Caco-2 (cell line): ENCODE data around the gene GAREM1. TPM values are rescaled to one million over a fixed set of nuclear protein-coding genes. Genes with fewer than 3 reads are reported as not detected.

Source experiments
- BruUV-seq: library from RNA; stranded (reverse); fragments of 400-500 nt; replicated peaks from 2 replicates; lab custom pipeline; 2021; lab: Mats Ljungman, UMichigan
- CTCF ChIA-PET: fragments of 300-600 bp; sonication (Branson Sonifier 250); formaldehyde crosslinking; loops from one replicate; lab custom pipeline; 2022; ENCODE audit warnings: antibody characterized with exemption; lab: Charles Lee
- POLR2A ChIA-PET: fragments of 300-600 bp; sonication (Branson Sonifier 250); formaldehyde crosslinking; loops from one replicate; lab custom pipeline; 2022; ENCODE audit warnings: antibody characterized with exemption; lab: Charles Lee
- DNase-seq, 2 experiments: peaks; one replicate each; pipeline versions ENCODE4 v3.0.0 to v3.0.0-alpha.2; 2020 to 2022
- H3K27me3 ChIP-seq: replicated peaks from 2 replicates; pipeline ENCODE4 v1.6.0; 2011; ENCODE audit warnings: low read length; ENCODE audit not compliant: control insufficient read depth, insufficient read depth
- H3K36me3 ChIP-seq: 2 replicates; pipeline ENCODE4 v1.5.1; 2011; ENCODE audit warnings: low read length; ENCODE audit not compliant: control insufficient read depth, insufficient read depth
- H3K4me1 ChIP-seq: fragments of 250-450 bp; sonication (Bioruptor Pico); 2 replicates; pipeline ENCODE4 v1.5.1; 2020; ENCODE audit warnings: mild to moderate bottlenecking
- H3K4me3 ChIP-seq: 2 replicates; pipeline ENCODE4 v1.5.1; 2011; ENCODE audit warnings: low read depth, mild to moderate bottlenecking, control low read depth, low read length
- H3K9me3 ChIP-seq: fragments of 250-450 bp; sonication (Bioruptor Pico); 2 replicates; pipeline ENCODE4 v1.5.1; 2020; ENCODE audit warnings: mild to moderate bottlenecking, moderate library complexity
- H3K27ac Mint-ChIP-seq: one replicate; pipeline ENCODE4 v1.8.0; 2022; ENCODE audit warnings: mixed read lengths; ENCODE audit not compliant: unreplicated experiment
- H3K27me3 Mint-ChIP-seq: one replicate; pipeline ENCODE4 v1.8.0; 2022; ENCODE audit warnings: mixed read lengths; ENCODE audit not compliant: insufficient read depth, unreplicated experiment
- H3K36me3 Mint-ChIP-seq: one replicate; pipeline ENCODE4 v1.8.0; 2022; ENCODE audit warnings: mild to moderate bottlenecking, mixed read lengths; ENCODE audit not compliant: insufficient read depth, unreplicated experiment
- H3K4me1 Mint-ChIP-seq: one replicate; pipeline ENCODE4 v1.8.0; 2022; ENCODE audit warnings: low read depth, mixed read lengths; ENCODE audit not compliant: unreplicated experiment
- H3K4me3 Mint-ChIP-seq: one replicate; pipeline ENCODE4 v1.8.0; 2022; ENCODE audit warnings: mild to moderate bottlenecking, moderate library complexity, mixed read lengths; ENCODE audit not compliant: unreplicated experiment
- H3K9me3 Mint-ChIP-seq: one replicate; pipeline ENCODE4 v1.8.0; 2022; ENCODE audit warnings: mixed read lengths; ENCODE audit not compliant: unreplicated experiment
- intact Hi-C: fragments of 100-400 bp; cut with micrococcal nuclease; formaldehyde crosslinking; loops from one replicate; pipeline ENCODE4 v1.10.0; 2022; ENCODE audit not compliant: unreplicated experiment
- total RNA-seq: library from RNA; stranded (reverse); gene quantifications from 2 replicates; pipeline ENCODE4 v1.2.3, GENCODE V29; 2022
- TF ChIP-seq, protein P1 (sequence below), 2 experiments: fragments of 200-600 bp in 1 of 2; IDR thresholded peaks; 1 replicate in 1 of 2; 2 replicates in 1 of 2; pipeline versions ENCODE4 v1.5.1 to v1.8.0; 2011 to 2022; ENCODE audit warnings: antibody characterized with exemption in 1 of 2, control low read depth in 1 of 2, inconsistent platforms in 1 of 2, low read depth in 1 of 2, low read length in 1 of 2, mild to moderate bottlenecking in 1 of 2, moderate library complexity in 1 of 2; ENCODE audit not compliant: insufficient read depth in 1 of 2, severe bottlenecking in 1 of 2, unreplicated experiment in 1 of 2

Gene GAREM1
- total RNA-seq, 1 experiment from 2014 or later = 0.50 TPM

DNA sequence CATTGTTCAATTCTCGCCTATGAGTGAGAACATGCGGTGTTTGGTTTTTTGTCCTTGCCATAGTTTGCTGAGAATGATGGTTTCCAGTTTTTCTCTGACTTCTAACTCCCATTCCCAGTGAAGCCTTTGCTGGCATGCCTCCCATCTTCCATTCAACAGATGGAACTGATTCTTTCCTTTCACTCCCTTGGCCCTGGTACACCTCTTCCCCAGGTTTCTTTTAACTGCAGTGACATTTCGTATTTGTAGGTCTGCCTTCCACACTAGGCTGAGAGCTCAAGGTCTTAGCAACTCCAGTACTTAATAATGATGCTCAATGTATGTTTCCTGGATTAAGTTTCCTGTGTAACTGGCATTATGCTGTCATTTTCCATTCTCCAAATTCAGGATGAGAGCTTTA, 48.5 kb downstream of the GAREM1 start:
- H3K4me1 Mint-ChIP-seq = no peaks in the 10 kb centered on the region
- no peaks in the 10 kb centered on the region for H3K36me3 Mint-ChIP-seq
- TF ChIP-seq, protein P1, sequence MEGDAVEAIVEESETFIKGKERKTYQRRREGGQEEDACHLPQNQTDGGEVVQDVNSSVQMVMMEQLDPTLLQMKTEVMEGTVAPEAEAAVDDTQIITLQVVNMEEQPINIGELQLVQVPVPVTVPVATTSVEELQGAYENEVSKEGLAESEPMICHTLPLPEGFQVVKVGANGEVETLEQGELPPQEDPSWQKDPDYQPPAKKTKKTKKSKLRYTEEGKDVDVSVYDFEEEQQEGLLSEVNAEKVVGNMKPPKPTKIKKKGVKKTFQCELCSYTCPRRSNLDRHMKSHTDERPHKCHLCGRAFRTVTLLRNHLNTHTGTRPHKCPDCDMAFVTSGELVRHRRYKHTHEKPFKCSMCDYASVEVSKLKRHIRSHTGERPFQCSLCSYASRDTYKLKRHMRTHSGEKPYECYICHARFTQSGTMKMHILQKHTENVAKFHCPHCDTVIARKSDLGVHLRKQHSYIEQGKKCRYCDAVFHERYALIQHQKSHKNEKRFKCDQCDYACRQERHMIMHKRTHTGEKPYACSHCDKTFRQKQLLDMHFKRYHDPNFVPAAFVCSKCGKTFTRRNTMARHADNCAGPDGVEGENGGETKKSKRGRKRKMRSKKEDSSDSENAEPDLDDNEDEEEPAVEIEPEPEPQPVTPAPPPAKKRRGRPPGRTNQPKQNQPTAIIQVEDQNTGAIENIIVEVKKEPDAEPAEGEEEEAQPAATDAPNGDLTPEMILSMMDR (IDR thresholded peaks at IDR 0.05; ENCODE audit: insufficient read depth in 1 of 2, low read depth in 1 of 2, low read length in 1 of 2, severe bottlenecking in 1 of 2, unreplicated experiment in 1 of 2) = no peak
- Histone ChIP-seq H3K36me3 (no peaks in the 10 kb centered on the region), H3K9me3 (no peaks in the 10 kb centered on the region), H3K4me3 (no peak overlapping the region), H3K27me3 (no peaks in the 10 kb centered on the region), H3K4me1 (no peaks in the 10 kb centered on the region)
- intact Hi-C loops = no loop called here
- no peaks in the 10 kb centered on the region for H3K27me3 Mint-ChIP-seq
- no TSS peak for BruUV-seq
- H3K4me3 Mint-ChIP-seq = no peak overlapping the region
- H3K27ac Mint-ChIP-seq = no peak overlapping the region
- no peak for DNase-seq
- no peaks in the 10 kb centered on the region for H3K9me3 Mint-ChIP-seq
- CTCF ChIA-PET = no interaction called here
- POLR2A ChIA-PET = no interaction called here

DNA sequence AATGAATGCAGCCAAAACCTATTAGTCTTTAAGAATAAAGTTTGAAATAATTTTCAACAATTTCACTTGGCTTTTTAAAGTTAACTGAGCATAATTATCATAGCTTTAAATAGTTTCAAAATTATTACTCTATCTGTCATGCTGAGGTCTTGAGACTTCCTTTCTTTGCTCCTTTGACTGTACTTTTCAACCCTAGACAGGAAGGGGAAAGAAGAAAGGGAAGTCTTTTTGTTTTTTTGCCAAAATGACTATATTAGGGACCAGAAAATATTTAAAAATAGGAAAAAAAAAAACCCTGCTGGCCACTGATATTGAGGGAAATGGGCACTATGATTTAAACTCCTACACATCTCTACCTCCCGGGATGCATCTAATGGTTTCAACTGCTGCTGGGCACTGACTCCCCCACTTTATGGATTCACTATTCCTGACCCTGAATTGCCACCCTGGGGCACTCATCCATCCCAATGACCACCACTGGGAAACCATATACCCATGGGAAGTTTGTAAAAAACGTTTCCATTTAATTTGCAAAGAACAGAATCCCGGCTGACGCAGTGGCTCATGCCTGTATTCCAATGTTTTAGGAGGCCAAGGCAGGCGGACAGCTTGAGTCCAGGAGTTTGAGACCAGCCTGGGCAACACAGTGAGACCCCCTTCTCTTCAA, 50.5 kb downstream of the GAREM1 start:
- TF ChIP-seq, protein P1 (IDR thresholded peaks at IDR 0.05; ENCODE audit: insufficient read depth in 1 of 2, low read depth in 1 of 2, low read length in 1 of 2, severe bottlenecking in 1 of 2, unreplicated experiment in 1 of 2) = no peak
- no peaks in the 10 kb centered on the region for H3K9me3 Mint-ChIP-seq
- H3K4me1 ChIP-seq = no peaks in the 10 kb centered on the region
- no peaks in the 10 kb centered on the region for H3K36me3 Mint-ChIP-seq
- H3K27me3 Mint-ChIP-seq = no peaks in the 10 kb centered on the region
- no peak overlapping the region for H3K27ac Mint-ChIP-seq
- ChIA-PET CTCF (no interaction called here), POLR2A (no interaction called here)
- H3K27me3 ChIP-seq = no peaks in the 10 kb centered on the region
- H3K4me3 ChIP-seq = no peak overlapping the region
- DNase-seq = no peak
- H3K36me3 ChIP-seq = no peaks in the 10 kb centered on the region
- H3K4me3 Mint-ChIP-seq = no peak overlapping the region
- intact Hi-C loops = no loop called here
- H3K9me3 ChIP-seq = no peaks in the 10 kb centered on the region
- no peaks in the 10 kb centered on the region for H3K4me1 Mint-ChIP-seq
- BruUV-seq = no TSS peak

DNA sequence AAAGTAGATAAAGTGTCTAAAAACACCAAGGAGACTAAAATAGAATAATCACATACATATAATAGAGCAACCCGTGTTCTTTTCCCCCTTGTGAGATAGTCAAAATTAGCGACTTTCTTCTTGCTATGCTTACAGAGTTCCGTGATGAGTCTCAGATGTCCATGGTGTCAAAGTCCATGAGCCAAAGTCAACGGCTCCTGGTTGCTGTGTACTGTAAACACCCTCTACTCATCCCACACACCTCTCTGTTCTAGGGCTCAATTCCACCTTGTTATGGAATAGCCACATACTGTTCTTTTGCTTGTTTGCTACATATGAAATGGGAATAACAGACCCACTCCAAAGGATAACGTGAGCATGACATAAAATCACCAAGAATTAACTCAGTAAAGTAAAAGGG, 52.5 kb downstream of the GAREM1 start:
- no peak for DNase-seq
- Mint-ChIP-seq H3K36me3 (no peaks in the 10 kb centered on the region), H3K4me1 (no peaks in the 10 kb centered on the region), H3K27me3 (no peaks in the 10 kb centered on the region), H3K27ac (no peak overlapping the region), H3K4me3 (no peak overlapping the region), H3K9me3 (no peaks in the 10 kb centered on the region)
- H3K4me1 ChIP-seq = no peaks in the 10 kb centered on the region
- ChIA-PET CTCF (no interaction called here), POLR2A (no interaction called here)
- BruUV-seq = no TSS peak
- TF ChIP-seq, protein P1 (IDR thresholded peaks at IDR 0.05; ENCODE audit: insufficient read depth in 1 of 2, low read depth in 1 of 2, low read length in 1 of 2, severe bottlenecking in 1 of 2, unreplicated experiment in 1 of 2) = no peak
- no peak overlapping the region for H3K4me3 ChIP-seq
- no peaks in the 10 kb centered on the region for H3K9me3 ChIP-seq
- no peaks in the 10 kb centered on the region for H3K36me3 ChIP-seq
- intact Hi-C loops = no loop called here
- no peaks in the 10 kb centered on the region for H3K27me3 ChIP-seq
